A549 treated with Mapracorat at 1 μM for 4 hours (cell line): Measurements from ENCODE around the gene TRPV3. TPM values are rescaled to one million over a fixed set of nuclear protein-coding genes. Genes with fewer than 3 reads are reported as not detected.

ENCODE experiments used
- total RNA-seq: library from RNA; stranded (reverse); fragments of 200-300 nt; extraction: Qiagen RNA extraction; gene quantifications from 5 replicates; pipeline ENCODE4 v1.2.3, GENCODE V29; 2022

Gene TRPV3
- total RNA-seq = 0.22 to 0.59 TPM (median 0.28 TPM) in 5 replicates

DNA sequence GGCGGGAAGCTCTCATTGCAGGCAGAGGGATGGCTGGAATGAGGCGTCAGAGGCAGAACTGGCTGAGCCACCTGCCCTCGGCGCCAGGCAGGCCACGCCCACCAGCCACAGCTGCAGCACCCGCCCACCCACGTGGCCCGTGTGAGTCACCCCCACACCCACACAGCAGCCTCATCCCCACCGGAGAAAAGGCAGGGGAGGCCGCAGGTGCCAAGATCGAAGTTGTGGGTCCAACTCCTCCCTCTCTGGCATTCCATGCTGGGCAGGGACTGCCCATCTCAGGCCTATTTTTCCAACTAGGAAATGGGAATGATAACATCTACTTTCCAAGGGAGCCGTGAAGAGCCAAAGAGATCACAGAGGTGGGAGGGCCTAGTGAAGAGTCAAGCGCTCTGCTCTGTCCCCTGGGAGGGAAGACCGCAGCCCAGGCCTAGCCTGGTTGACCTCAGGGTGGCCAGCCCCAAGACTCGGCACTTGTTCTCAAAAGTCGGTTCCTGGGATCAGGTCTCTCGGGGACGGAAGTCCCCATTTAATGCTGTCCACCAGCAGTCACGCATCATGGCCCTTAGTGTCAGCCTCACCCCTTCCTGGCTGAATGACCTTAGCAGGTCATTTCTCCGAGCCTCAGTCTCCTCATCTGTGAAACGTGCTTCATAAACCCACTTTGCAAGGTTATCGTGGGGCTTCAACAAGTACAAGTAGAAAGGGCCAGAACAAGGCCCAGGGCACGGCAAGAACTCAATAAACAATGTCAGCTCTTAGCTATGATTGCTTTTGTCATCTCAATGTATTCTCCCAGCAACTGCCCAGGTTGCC is at the start of gene TRPV3:
Gene TRPV3, minus strand, starts transcription at position 45 of the 816 bp plus-strand sequence. CDS start 2,962 bp downstream, outside the sequence.

DNA sequence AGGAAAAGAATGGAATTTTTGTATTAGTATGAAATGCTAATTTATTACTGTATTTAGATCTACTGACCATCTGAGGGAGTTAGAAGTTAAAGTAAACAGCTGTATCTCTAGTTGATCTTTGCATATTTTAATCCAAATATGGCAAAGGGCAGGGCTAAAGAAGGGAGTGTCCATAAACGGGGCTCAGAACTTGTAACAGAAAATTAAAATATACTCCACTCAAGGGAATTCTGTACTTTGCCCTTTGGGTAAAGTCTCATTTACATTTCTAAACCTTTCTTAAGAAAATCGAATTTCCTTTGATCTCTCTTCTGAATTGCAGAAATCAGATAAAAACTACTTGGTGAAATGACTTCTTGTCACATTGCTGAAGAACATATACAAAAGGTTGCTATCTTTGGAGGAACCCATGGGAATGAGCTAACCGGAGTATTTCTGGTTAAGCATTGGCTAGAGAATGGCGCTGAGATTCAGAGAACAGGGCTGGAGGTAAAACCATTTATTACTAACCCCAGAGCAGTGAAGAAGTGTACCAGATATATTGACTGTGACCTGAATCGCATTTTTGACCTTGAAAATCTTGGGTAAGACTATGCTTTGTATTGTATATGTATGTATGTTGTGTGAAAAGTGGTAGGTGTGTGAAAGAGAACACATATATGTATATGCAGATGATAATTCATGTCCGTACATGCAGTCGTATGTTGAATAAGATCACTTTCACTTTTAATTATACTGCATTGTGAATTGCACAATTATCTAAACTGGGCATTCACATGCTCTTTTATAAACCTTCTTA is 81.6 kb downstream of the TRPV3 start, which contains the start of gene ASPA:
Gene ASPA, plus strand, starts transcription at position 186 of the 799 bp plus-strand sequence. Its CDS starts 163 bp downstream, at position 349.

DNA sequence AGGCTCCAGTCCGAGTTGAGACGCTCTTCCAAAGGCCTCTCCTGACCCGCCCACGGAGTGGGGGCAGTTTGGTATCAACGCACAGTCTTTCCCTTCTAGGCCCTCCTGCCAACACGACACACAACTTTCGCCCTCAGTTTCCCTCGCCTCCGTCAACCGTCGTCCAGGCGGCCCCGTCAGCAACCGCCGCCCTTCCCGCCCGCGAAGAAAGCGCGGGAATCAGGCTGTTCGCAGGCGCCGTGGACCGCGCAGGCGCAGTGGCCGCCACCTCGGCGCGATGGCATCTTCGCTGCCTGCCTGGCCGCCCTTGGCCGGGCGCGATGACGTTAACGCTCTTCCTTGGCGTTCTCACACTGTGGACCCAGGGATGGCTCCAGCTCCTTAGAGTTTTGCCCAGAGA is 86.0 kb downstream of the TRPV3 start, which contains the start of gene SPATA22:
Gene SPATA22, minus strand, starts transcription at position 221 of the 400 bp plus-strand sequence. CDS start 2,494 bp downstream, outside the sequence.

Other genes starting within 250 kb of the TRPV3 start
- gene OR3A2, start 171.5 kb downstream of the TRPV3 start, total RNA-seq = not detected in 5 replicates
- gene OR1E1, start 159.4 kb downstream of the TRPV3 start, total RNA-seq = not detected in 5 replicates
- not detected in 5 replicates for gene OR3A3, start 146.4 kb downstream of the TRPV3 start, total RNA-seq
- gene OR1E2, start 124.0 kb downstream of the TRPV3 start, total RNA-seq = not detected in 5 replicates
- not detected in 5 replicates for gene SPATA22, start 86.0 kb downstream of the TRPV3 start, total RNA-seq
- gene ASPA, start 81.8 kb downstream of the TRPV3 start, total RNA-seq = not detected in 5 replicates
- gene TRPV1, start 51.6 kb upstream of the TRPV3 start, total RNA-seq = 3.5 to 5.3 TPM (median 4.3 TPM) in 5 replicates
- 12.2 to 17.4 TPM (median 16.1 TPM) in 5 replicates for gene SHPK, start 78.4 kb upstream of the TRPV3 start, total RNA-seq
- 10.4 to 14.3 TPM (median 13.8 TPM) in 5 replicates for gene CTNS, start 78.9 kb upstream of the TRPV3 start, total RNA-seq
- 283 to 347 TPM (median 340 TPM) in 5 replicates for gene TAX1BP3, start 110.8 kb upstream of the TRPV3 start, total RNA-seq
- gene EMC6, start 111.0 kb upstream of the TRPV3 start, total RNA-seq = 102 to 161 TPM (median 154 TPM) in 5 replicates
- gene P2RX5, start 138.3 kb upstream of the TRPV3 start, total RNA-seq = 17.8 to 24.2 TPM (median 23.5 TPM) in 5 replicates
- gene HASPIN, start 166.1 kb upstream of the TRPV3 start, total RNA-seq = 11.9 to 13.9 TPM (median 12.3 TPM) in 5 replicates
- 93.9 to 98.5 TPM (median 95.1 TPM) in 5 replicates for gene ITGAE, start 243.4 kb upstream of the TRPV3 start, total RNA-seq